CD1c-positive myeloid dendritic cell (primary cell): ENCODE data around the gene GFER.

ENCODE experiments used
- DNase-seq: peaks from one replicate; pipeline ENCODE4 v3.0.0-alpha.2; 2016; ENCODE audit errors: extremely low spot score

Gene GFER

DNA sequence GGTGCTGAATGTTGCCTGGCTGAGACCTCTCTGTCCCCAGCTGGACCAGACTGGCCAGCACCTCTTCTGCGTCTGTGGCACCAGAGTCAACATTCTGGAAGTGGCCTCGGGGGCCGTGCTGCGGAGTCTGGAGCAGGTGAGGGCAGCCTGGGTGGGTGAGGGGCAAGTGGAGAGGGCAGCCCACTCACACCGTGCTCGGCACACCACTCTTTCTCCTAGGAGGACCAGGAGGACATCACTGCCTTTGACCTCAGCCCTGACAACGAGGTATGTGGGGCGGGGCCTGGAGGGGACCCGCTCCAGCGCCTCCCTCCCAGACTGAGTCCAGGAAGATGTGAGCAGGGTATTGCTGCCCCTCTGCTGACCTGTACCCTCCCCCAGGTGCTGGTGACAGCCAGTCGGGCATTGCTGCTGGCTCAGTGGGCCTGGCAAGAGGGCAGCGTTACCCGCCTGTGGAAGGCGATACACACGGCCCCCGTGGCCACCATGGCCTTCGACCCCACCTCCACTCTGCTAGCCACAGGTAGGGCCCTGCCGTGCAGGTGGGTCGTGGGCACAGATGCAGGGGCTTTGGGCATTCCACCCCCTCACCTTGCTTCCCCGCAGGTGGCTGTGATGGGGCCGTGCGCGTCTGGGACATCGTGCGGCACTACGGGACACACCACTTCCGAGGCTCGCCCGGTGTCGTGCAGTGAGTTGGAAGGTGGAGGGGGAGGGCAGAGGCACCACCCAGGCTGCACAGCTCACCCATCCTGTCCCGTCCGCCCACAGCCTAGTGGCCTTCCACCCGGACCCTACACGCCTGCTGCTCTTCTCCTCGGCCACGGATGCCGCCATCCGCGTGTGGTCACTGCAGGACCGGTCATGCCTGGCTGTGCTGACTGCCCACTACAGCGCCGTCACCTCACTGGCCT lies 9.6 kb upstream of the GFER start:
- DNase-seq, result no peak

DNA sequence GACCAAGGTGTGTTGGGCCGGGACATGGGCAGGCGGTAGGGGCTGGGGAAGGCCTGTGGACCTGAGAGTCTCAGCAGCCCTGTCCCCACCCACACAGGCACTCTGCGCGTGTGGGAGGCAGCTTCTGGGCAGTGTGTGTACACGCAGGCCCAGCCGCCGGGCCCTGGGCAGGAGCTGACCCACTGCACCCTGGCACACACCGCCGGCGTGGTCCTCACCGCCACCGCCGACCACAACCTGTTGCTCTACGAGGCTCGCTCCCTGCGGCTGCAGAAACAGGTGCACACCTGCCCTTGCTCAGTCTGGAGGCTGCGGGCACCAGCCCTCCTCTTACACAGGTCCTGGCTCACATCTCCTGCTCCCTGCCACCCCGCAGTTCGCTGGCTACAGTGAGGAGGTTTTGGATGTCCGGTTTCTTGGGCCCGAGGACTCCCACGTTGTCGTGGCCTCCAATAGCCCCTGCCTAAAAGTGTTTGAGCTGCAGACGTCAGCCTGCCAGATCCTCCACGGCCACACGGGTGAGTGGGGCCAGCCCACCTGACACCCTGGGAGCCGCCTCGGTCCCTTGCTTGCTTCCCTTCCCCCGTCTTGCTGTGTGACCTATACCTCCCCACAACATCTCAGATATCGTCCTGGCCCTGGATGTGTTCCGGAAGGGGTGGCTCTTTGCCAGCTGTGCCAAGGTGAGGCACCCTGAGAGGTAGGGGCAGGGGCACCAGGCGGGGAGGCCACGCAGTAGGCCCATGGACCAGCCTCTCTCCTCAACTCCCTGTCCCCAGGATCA lies 8.4 kb upstream of the GFER start:
- no peak for DNase-seq

DNA sequence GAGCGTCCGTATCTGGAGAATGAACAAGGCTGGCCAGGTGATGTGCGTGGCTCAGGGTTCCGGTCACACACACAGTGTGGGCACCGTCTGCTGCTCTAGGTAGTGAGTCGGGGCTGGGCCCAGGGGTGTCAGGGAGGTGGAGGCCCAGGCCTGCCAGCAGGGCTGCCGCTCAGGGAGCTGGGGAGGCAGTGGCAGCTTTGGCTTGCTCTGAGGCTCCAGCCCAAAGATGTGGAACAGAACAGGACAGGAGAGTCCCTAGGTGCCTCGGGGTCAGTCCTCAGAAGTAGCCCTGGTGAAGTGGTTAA lies 7.8 kb upstream of the GFER start:
- no peak for DNase-seq

DNA sequence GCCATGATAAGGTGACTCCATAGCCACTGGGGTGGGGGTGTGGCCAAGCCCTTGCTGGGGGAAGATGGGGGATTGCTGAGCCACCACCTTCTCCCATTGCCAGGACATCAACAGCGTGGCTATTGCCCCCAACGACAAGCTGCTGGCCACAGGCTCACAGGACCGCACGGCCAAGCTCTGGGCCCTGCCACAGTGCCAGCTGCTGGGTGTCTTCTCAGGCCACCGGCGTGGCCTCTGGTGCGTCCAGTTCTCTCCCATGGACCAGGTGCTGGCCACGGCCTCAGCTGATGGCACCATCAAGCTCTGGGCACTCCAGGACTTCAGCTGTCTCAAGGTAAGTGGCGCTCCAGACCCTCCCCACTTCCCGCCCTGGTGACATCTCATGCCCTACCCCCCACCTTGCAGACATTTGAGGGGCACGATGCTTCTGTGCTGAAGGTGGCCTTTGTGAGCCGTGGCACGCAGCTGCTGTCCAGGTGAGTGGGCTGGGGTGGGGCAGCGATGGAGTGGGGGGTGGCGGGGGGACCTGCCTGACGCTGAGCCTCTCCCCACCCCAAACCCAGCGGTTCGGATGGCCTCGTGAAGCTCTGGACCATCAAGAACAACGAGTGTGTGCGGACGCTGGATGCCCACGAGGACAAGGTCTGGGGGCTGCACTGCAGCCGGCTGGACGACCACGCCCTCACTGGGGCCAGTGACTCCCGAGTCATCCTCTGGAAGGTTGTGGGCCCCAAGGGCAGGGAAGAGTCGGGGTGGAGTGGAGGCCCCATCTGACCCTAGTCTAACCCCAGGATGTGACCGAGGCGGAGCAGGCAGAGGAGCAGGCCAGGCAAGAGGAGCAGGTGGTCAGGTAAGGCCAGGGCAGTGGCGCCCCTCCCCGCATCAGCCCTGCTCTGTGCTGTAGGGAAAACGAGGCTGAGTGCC lies 6.8 kb upstream of the GFER start:
- DNase-seq, result no peak

DNA sequence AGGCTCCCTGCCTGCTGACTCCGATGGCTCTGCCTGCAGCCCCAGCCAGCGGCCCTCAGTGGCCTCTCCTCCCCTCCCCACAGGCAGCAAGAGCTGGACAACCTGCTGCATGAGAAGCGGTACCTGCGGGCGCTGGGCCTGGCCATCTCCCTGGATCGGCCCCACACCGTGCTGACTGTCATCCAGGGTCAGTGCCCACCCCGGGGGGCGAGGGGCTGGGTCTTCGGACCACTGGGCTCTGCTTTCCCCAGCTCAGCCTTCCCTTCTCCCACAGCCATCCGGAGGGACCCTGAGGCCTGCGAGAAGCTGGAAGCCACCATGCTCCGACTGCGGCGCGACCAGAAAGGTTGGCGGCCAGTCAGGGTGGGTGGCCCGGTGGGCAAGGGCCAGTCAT lies 6.1 kb upstream of the GFER start:
- DNase-seq, result no peak

DNA sequence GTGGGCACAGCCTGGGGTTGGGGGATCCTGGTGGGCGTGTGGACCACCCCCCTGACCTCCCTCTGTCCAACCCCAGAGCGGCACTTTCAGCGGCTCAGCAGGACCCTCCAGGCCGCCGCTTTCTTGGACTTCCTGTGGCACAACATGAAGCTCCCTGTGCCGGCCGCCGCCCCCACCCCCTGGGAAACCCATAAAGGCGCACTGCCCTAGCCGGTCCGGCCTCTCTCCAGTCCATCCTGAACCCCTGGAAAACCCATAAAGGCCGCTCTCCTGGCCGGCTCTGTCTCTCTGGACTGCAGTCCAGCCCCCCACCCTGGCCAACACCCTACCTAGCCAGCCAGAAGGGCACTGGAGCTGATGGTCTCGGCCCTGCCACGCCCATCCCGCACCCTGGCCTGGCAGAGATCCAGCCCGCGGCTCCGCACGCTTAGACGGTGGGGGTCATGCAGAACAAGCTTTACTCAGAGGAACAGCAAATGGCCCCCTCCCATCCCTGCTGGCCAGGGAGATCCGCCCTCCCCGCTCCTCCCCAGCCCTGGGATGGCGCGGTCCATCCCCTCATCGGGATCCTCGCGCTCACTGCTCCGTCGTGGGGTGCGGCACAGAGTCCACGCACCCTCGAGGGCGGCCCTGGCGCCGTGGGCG lies 5.4 kb upstream of the GFER start:
- DNase-seq, result no peak

DNA sequence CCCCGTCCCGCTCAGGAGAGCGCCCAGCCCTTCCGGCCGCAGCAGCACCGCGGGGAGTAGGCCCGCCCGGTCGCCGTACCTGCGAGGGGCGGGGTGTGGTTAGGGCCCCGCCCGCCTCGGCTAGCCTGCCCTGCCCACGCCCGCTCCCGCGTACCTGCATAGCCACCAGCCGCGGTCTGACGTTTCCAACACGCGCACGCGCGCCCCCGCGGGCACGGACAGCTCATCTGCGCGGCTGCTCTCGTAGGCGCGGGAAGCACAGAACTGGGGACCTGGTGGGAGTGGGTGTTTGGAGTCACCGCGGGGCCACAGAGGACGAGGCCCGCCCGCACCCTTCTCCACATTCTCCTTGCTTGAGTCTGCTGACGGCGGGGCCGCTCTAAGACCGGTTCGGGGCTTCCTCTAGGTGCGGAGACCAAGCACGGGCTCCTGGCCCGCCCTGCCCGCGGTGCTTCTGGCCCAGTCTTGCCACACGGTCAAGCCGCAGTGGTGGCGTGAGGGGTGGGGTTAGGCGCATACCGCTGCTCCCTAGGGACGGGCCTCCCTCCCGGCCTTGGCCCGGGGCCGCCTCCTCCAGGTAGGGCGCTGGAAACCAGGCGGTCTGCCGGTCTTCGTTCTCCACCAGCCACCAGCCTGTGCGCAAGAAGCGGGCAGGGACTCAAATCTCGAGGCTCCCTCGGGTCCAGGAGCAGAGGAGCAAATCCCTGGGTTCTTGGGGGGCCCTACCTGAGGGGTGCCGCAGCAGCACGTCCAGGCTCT lies 4.5 kb upstream of the GFER start:
- no peak for DNase-seq

DNA sequence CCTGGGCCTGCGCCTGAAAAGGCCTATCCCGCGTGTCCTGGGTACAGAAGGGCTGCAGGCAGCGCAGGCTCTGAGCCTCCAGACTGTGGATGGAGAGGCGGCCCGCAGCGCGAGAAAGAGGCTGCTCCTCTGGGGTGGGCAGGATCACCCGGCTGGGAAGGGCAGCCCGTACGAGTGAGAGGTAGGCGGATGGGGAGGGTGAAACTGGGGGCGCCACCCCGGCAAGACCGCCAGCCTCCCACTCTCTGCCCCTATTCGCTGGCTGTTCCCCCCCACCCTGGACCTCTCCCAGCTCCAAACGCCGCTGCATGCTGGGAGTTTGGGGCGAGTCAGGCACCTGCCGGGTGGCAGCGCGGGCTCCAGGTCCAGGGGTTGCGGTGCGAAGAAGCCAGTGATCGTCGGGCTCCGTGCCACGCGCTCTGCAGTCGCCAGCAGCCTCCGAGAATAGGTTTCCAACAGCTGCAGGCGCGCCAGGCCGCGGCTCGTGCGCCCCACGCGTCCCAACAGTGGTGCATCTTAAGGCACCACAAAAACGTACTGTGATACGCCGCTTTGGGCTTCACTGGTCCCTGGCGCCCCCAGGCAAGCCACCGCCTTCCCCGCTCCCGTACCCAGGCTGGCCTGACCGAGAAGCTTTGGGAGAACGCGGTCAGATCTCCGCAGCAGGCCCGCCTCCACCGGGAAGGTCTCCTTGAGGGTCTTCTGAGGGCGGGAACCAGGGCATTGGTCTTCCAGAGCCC lies 3.8 kb upstream of the GFER start:
- no peak for DNase-seq

DNA sequence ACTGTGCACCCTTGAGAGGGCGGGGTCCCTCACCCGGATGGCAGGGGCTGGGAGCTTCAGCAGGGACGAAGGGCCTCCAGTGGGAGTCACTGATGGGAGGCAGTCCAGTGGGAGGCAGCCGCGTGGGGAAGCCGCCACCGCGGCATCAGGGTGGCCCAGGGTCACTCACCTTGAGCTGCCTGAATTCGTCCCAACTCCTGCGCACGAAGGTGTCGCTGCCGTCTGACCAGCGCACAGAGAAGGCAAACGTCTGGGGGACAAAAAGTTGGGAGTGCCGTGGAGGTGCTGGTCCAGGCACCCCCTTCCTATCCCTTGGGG lies 3.3 kb upstream of the GFER start:
- no peak for DNase-seq

DNA sequence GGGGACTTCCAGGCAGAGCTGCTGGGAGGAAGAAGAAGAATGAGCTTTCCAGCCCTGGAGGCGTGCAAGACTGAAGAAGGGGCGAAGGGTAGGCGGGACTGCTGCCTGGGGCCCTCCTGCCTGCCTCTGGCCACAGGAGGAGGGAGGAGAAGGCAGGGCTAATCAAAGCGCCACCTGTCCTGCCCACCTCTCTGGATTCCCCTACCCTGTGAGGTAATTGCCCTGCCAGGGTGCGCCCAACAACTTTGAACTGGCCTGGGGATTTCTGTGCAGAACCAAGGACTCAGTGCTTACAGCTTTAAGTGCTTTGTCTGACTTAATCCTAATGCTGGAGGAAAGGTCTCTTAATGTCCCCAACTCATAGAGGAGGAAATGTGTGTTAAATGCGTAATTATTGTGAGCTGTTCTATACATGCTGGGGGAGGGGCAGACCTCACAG lies 2.6 kb upstream of the GFER start, which contains the start of gene NOXO1:
Gene NOXO1 (minus strand): TSS at position 72 of the 439 bp plus-strand sequence. CDS start 290 bp downstream, outside the sequence.
- no peak for DNase-seq

DNA sequence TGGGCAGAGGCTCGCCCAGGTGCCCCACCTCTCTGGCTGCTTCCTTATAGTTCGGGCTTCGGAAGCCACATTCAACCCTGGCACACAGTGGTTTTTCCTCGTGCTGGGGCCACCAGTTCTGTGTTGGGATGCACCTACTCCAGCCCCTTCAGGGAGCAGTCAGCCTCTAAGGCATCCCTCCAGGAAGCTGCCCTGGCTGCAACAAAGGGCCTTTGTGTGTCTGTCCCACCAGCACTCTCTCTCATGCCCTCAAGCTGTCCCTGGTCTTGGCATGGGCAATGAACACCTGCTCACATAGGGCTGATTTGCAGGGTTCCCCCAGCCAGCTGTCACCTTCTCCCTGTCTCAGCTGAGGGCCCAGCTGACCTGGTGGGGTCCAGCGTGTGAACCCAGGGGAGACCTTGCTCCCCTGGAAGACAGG lies 2.0 kb upstream of the GFER start:
- DNase-seq, result no peak

DNA sequence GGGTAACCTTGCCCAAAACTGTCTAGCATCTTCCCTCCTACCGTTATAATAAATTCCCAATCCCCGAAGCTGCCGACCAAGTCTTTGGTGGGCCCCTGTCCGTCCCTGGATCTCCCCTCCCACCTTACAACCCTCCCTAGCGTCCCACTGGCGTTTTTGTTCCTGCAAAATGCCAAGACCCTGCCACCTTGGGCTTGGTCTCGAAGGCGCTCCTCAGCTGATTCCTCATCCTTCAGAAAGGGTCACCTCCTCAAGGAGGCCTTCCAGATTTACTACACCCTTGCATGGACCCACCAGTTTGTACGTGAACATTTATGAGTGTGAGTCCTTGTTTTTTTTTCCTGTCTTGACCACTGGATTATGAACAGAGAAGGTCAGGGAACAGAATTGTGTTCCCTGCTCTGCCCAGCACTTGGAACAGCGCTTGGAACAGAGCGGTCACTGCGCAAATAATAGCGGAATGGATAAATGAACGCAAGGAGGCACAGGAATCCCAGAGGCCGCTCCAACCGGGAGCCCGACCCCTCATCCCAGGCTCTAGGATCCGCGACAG lies 926 bp upstream of the GFER start:
- DNase-seq, result no peak

DNA sequence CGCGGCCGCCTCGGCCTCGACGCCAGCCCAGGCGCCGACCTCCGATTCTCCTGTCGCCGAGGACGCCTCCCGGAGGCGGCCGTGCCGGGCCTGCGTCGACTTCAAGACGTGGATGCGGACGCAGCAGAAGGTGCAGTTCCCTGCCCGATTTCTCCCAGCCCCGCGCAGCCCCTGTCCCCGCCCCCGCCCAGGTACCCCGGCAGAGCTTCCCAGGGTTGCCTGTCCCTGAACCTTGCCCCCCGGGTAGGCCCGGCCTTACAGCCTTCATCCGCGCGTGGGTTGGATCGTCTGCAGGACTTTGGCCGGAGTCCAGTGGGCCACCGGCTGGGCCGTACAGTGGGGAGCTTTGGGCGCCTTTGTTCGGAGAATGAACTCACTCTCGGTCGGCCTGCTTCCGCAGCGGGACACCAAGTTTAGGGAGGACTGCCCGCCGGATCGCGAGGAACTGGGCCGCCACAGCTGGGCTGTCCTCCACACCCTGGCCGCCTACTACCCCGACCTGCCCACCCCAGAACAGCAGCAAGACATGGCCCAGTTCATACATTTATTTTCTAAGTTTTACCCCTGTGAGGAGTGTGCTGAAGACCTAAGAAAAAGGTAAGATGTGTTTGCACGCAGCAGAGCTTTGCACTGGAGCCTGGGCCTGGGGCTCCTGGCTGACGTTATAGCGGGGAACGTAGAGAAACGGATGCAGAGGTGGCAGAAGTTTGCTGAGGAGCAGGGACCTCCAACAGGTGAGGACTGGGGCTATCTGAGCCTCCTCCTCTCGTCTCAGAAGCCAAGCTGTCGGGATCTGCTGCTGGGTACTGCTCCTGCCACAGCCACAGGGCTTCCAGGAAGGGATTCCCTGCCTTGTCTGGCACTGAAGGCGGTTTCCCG lies 593 bp downstream of the GFER start:
- no peak for DNase-seq

DNA sequence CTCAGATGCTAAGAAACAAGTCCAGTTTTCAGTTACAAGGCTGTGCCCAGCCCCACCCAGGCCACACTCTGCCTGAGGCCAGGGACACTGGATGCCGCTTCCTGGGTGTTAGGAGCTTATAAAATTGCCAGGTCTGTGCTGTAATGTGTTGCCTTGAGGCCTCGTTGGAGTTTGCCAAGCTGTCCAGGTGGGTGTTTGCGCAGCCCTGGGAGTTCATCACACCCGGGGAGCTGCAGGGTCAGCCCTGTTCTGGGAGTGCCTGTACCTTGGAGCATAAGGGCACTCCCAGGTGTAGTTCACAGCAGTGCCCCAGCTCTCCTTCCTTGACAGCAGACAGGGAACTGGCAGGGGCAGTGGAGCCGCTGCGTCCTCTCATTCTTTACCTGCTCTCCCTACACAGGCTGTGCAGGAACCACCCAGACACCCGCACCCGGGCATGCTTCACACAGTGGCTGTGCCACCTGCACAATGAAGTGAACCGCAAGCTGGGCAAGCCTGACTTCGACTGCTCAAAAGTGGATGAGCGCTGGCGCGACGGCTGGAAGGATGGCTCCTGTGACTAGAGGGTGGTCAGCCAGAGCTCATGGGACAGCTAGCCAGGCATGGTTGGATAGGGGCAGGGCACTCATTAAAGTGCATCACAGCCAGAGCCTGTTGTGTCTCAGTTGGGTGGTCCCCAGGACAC lies 1.6 kb downstream of the GFER start:
- DNase-seq, result no peak

DNA sequence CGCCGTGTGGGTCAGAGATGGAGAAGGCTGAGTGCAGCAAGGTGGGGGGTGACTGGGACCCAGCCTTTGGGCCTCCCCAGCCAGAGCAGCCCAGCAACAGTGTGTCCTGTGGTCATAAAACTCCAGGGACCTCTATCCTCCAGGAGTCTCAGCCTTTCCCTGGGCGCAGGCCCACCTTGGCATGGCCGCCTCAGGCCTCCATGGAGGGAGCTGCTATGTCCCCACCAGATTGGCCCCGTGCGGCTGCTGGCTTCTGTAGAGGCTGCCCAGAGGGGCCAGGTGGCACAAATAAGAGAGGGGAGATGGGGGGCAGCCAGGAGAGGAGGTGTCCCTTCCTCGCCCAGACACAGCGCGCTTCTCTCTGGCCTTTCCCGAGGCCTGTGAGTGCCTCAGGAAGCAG lies 3.2 kb downstream of the GFER start:
- DNase-seq, result no peak

DNA sequence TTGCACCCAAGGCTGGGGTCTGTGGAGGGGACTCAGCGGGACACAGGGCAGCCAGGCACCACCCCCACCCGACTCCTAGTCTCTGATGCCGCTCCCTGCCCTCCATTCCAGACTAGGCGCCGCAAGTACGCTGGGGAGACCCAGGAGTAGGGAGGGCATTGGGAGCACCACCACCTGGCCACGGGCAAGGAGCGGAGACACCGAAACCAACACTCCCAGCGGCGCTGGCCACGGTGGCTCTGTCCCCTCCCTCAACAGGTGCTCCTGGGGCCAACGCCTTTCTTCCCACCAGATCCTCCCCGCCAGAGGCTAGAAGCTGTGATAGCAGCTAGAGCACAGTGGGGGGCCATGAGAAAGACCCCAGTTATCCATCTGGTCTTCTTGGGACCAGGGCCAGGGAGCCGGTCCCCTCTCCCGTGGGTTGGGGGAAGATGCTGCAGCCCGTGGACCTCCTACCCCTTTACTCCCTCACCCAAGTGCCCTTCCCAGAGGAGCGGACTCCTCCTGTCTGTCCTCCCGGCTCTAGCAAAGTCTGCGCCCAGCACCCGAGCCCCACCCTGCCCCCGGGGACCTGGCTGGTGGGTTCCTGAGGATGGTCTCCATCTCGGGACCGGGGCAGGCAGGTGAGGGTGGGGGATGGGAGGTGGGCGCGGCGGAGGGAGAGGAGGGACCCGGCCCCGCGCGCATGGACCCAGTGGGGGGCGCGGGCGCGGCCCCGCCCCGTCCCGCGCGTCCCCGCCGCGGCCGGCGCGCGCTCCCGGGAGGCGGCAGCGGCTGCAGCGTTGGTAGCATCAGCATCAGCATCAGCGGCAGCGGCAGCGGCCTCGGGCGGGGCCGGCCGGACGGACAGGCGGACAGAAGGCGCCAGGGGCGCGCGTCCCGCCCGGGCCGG lies 5.5 kb downstream of the GFER start, which contains the start of gene SYNGR3:
Gene SYNGR3 (plus strand): TSS at position 762 of the 892 bp plus-strand sequence. CDS start 133 bp downstream, outside the sequence.
- peak; percentile 25 for DNase-seq

DNA sequence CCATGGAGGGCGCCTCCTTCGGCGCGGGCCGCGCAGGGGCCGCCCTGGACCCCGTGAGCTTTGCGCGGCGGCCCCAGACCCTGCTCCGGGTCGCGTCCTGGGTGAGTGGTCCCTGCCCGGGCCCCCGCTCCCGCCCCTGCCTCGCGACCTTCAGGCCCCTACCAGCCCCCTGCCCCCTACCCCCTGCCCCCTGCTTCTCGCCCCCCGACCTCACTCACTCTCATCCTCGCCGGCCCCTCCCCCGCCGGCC lies 6.0 kb downstream of the GFER start:
- no peak for DNase-seq
